Islet of Langerhans (tissue), 1 donor: ENCODE results near the gene CA9.
"Not testable (repeated sequence)": the region's sequence is repeated elsewhere in the genome, so short reads cannot be mapped to it uniquely, and the experiment has no call there.

Experiments used
- FAIRE-seq: peaks from one replicate; lab custom pipeline; 2011; peaks lifted over from hg19 to GRCh38; lab: Jason Lieb, UNC

Gene CA9

DNA sequence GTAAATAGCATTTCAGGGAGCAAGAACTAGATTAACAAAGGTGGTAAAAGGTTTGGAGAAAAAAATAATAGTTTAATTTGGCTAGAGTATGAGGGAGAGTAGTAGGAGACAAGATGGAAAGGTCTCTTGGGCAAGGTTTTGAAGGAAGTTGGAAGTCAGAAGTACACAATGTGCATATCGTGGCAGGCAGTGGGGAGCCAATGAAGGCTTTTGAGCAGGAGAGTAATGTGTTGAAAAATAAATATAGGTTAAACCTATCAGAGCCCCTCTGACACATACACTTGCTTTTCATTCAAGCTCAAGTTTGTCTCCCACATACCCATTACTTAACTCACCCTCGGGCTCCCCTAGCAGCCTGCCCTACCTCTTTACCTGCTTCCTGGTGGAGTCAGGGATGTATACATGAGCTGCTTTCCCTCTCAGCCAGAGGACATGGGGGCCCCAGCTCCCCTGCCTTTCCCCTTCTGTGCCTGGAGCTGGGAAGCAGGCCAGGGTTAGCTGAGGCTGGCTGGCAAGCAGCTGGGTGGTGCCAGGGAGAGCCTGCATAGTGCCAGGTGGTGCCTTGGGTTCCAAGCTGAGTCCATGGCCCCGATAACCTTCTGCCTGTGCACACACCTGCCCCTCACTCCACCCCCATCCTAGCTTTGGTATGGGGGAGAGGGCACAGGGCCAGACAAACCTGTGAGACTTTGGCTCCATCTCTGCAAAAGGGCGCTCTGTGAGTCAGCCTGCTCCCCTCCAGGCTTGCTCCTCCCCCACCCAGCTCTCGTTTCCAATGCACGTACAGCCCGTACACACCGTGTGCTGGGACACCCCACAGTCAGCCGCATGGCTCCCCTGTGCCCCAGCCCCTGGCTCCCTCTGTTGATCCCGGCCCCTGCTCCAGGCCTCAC, at the start of gene CA9:
Gene CA9 (plus strand): TSS at position 797 of the 893 bp plus-strand sequence. CDS start 32 bp downstream, at position 829.
- no peak for FAIRE-seq

DNA sequence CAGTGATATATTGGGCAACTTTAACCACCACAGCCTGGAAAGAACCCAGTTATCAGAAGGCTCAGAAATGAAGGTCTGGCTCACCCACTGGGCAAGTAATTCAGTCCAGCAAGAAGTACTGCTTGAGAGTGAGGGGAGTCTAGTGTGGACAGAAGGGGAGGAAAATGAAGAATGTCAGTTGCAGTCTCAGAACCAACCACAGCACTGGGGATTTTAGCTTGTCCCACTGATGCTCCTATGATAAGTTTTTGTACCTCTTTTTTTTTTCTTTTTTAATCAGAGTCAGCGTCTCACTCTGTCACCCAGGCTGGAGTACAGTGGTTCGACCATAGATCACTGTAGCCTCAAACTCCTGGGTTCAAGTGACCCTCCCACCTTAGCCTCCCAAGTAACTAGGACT, 46.2 kb upstream of the CA9 start:
- no peak for FAIRE-seq

DNA sequence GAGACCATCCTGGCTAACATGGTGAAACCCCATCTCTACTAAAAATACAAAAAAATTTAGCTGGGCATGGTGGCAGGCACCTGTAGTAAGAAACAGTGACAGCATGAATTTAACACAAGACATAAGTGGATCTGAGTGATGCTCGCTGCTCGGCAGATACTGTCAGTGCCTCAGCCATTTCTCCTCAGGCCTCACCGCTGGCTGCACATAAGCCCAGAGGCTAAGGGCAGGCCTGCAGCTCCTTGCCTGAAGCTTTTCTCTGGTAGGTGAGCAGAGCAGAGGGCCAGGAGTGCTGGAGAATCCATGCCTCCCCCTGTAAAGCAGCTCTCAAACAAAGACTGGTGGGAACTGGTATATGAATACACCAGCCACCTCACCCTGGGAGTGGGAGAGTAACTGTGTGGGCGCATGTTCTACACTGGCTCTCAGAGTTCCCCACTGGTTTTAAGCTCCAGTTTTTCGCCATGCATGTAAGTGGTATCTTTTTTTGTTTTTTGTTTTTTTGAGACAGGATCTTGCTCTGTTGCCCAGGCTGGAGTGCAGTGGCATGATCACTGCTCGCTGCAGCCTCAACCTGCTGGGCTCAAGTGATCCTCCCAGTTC, 45.2 kb upstream of the CA9 start:
- no peak for FAIRE-seq

DNA sequence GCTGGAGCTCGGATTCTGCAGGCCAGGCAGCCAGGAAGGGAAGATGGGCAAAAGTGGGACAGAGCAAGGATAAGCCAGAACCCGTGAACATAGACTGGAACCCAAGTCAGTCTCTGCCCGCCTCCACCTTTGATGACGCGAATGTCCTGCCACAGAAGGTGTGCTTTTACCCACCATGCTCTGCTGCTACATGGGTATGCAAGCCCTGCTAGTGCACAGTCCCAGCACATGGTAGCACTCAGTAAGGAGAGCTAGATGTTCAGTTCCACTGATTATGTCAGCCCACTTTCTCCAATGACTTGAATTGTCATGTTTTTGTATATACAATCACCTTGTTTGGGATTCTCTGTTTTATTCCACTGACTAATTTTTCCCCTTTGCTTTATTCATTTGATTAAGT, 44.1 kb upstream of the CA9 start:
- FAIRE-seq: no peak

DNA sequence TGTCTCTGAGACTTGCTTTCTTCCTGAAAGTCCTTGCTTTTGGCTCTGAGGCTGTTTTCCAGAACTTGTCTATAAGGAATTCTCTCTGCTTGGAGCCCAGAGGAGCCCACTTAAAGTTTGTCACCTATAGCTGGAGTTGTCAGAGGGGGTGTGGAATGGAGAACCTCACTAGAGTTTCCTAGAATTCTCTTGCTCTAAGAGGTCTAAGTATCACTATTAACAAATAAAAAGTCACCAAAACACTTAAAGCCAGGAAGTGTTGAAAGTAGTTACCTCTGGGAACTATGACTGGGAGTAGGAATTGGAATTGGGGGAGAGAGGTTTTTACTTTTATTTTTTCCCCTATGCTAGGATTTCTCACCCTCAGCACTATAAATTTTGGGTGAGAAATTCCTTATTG, 38.0 kb upstream of the CA9 start:
- no peak for FAIRE-seq

DNA sequence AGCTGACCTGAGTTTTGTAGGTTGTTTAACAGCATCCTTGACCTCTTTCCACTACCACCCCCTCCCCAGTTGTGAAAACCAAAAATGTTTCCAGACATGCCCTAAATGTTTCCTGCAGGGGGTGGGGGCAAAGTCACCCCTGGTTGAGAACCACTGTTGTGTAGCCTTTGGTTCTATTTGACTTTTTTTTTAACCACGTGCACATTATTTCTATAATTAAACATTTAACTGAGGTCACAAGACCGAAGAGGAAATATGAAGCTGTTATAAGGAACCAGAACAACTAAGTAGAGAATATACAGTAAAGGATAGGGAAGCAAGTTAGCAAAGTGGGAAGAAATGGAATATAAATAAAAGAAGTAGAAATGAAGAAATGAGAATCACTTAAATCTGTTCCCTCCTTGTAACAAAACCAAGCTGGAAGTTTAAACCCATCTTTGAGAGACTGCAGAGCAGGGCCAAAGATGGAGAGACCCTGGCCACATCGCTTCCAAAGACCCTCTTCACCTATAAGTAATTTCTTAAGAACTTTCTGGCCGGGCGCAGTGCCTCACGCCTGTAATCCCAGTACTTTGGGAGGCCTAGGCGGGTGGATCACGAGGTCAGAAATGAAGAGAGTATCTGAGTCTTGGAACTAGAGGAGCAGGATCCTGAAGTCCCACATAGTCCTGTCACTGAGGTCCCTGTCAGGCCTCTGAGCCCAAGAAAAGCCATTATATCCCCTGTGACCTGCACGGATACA, 37.4 kb upstream of the CA9 start:
- FAIRE-seq: no peak

DNA sequence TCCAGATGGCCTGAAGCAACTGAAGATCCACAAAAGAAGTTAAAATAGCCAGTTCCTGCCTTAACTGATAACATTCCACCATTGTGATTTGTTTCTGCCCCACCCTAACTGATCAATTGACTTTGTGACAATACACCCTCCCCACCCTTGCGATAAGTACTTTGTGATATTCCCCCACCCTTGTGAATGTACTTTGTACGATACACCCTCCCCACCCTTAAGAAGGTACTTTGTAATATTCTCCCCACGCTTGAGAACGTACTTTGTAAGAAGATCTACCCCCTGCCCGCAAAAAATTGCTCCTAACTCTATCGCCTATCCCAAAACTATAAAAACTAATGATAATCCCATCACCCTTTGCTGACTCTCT, 36.9 kb upstream of the CA9 start:
- not testable (repeated sequence) for FAIRE-seq

DNA sequence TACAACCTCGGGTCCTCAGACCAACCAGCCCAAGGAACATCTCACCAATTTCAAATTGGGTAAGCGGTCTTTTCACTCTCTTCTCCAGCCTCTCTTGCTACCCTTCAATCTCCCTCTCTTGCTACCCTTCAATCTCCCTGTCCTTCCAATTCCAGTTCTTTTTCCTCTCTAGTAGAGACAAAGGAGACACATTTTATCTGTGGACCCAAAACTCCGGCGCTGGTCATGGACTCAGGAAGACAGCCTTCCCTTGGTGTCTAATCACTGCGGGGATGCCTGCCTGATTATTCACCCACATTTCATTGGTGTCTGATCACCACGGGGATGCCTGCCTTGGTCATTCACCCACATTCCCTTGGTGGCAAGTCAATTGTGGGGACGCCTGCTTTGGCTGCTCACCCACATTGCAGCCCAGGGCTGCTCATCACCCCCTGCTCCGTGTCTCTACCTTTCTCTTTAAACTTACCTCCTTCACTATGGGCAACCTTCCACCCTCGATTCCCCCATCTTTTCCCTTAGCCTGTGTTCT, 36.2 kb upstream of the CA9 start:
- not testable (repeated sequence) for FAIRE-seq

DNA sequence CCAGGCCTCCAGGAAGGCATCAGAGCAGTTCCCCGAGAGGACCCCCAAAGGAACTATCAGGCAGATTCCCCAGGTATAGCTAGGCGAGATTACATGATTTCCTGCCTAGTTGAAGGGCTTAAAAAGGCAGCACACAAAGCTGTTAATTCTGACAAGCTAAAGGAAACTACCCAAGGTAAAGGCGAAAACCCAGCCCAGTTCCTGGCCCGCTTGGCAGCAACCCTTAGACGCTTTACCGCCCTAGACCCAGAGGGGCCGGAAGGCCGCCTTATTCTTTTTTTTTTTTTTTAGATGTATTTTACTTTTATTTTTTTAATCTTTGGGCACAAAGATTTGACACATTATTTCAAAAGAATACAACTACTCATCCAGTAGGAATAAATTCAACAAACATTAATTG, 35.0 kb upstream of the CA9 start:
- not testable (repeated sequence) for FAIRE-seq

DNA sequence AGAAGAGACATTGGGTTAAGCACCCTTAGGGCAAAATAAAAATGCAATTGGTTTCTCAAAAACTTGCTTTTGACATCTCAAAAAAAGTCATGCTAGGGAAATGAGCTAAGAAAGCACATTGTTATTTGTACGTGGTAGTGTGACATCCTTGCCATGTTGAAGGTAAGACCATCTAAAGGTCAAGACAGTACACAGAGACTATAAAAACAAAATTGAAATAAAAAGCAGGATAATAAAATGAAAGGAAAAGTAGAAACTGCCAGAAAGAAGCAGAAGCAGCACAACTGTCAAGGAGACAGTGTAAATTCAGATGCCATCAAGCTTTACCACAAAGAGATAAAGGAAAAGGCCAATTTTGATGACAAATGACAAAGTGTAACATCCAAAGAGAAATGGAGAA, 34.5 kb upstream of the CA9 start:
- FAIRE-seq: not testable (repeated sequence)

DNA sequence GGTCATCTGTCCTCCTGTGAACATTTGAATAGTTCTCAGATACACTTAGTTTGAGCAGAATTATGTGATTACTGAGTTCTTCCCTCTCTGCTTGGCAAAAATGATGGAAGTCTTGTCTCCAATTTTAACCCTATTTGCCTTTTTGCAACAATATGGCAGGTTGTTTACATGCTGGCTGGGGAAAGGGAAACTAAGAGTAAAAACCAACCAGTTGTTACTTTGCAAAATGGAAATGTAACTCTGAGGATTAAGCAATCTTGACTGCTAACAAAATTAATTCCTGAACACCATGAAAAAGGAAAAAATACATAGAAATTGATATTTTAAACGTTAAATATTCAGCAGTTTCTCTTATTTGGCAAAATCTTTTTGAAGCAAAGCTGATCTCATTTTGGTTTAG, 34.1 kb upstream of the CA9 start:
- FAIRE-seq: no peak

DNA sequence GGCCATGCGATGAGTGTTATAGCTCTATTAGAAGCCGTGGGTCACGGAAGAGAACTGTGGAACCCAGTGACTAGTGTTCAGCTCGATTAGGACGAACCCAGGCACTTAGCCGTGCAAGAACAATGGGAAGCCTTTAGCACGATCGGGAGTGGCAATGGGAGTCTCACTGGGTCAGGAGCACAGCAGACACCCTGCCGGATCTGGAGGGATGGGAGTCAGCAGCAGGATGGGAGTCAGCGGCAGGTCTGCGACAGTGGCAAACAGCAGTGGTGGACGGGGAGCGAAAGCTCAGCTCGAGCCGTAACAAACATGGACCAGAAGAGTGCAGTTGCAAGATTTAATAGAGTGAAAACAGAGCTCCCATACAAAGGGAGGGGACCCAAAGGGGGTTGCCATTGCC, 33.3 kb upstream of the CA9 start:
- not testable (repeated sequence) for FAIRE-seq

DNA sequence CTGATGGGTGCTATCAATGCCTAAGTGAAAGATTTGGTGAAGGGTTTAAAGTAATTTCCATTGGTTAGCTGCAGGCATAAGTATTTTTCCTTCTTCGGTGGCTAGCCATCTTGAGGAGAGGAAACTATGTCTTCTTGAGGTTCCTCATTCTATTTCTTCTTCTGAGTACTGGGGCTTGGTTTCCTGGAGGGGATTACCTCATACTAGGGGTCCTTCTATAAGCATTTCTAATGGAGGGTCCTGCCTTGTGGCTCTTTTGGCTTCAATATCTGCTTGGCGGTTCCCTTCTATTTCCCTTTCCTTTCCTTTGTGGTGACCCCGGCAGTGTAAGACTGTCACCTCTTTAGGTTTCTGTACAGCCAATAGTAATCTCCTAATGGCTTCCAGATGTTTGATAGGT, 32.2 kb upstream of the CA9 start:
- FAIRE-seq: not testable (repeated sequence)

DNA sequence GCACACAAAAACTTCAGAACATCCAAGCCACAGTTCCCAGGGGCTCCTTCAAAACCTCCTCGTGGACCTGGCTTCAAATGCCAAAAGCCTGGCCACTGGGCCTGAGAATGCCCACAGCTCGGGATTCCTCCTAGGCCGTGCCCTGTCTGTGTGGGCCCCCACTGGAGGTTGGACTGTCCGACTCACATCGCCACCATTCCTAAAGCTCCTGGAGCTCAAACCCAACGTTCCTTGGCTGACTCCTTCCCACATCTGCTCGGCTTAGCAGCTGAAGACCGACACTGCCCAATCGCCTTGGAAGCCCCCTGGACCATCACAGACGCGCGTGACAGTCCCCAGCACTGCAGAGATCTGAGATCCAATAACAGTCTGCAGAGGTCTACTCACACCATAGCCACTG, 30.7 kb upstream of the CA9 start:
- no peak for FAIRE-seq

DNA sequence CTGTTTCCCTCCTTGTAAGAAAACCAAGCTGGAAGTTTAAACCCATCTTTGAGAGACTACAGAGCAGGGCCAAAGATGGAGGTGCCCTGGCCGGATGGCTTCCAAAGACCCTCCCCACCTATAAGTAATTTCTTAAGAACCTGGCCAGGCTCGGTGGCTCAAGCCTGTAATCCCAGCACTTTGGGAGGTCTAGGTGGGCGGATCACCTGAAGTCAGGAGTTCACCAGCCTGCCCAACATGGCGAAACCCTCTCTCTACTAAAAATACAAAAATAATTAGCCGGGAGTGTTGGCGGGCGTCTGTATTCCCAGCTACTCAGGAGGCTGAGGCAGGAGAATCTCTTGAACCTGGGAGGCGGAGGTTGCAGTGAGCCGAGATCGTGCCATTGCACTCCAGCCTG, 28.0 kb upstream of the CA9 start:
- not testable (repeated sequence) for FAIRE-seq

DNA sequence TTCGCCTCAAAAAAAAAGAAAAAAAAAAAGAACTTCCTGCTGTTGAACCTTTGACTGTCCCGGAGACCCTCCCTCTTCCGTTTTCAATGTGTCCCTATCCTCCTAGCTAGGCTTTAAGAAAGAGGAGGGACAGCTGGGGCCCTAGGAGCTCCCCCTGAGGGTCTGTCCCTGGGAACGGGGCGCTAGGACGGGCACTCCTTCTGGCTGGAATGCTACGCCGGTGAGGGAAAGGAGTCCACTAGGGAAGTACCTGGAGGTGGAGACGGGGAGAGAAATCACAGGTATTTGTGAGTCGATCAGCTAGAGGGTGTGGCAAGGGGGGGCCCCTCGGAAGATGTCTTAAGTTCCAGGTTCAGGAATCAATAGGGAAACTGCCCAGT, 27.6 kb upstream of the CA9 start:
- no peak for FAIRE-seq

DNA sequence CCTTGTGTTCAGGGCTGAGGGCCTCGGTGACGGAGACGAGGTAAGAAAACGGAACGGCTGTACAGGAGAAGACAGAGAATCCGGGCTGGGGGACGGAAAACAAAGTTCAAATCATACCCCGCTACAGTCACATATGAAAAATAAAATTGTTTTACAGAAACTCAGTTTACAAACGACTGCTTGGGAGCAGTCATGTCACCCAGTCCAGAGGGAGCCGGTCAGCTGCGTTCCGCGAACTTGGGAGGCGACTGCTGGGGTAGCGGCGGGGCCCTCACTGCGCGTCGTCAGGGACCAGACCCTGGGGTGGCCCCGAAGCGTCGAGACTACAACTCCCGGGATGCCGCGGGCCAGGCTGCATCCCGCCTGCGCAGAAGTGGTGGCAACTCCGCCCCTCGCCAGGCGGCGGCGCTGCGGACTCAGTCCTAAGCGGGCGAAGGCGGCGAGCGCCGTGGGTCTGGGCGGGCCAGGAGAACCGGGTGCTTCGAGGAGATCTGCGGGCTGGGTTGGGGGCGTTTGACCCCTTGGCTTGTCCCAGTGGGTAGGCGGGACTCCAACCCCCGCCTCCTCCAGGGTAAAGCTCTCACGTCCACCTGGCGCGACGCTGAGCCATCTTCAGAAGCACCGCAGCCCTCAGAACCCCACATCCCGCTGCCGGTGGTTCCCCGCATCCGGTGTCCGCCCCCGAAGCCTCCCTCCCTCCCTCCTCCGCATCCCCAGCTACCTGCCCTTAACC, 27.0 kb upstream of the CA9 start:
- no peak for FAIRE-seq

DNA sequence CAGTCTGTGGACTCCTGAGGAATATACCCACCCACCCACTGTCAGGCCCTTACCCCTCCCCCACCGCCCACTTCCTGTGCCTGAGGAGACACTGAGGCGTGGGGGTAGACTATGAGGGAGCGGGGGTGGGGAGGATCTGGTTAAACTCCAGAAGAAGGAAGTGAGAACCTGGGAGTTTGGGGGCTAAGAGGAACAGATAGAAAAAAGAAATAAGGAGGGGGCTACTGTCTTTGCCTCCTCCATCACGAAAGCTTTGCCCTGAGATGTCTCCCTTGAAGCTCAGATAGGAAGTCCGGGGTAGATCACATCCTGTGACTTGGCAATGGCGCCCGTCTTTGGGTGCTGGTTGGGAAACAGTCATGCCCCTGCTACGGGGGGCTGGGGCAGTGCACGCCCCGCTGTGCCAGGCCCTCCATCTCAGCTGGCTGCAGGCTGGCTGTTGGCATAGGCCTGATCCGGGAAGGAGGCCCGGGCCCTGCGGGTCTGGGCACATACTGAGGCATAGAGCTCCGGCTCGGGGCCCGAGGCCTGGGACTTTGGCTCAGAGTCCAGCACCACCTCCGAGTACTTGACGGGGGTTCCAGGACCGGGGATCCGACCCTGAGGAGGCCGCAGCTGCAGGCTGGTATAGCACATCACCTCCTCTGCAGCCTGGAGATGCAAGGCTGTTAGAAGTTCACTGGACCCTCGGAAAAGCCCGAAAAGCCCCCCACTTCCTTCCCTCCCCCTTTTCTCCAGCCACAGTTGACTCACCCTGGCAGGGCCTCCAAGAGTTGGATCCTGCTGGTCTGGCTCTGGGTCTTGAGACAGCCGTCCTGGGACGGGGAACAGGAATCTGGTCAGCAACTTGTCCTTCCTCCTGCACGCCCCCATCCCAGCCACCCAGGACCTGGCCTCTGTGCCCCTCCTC, 24.0 kb upstream of the CA9 start:
- FAIRE-seq: no peak

DNA sequence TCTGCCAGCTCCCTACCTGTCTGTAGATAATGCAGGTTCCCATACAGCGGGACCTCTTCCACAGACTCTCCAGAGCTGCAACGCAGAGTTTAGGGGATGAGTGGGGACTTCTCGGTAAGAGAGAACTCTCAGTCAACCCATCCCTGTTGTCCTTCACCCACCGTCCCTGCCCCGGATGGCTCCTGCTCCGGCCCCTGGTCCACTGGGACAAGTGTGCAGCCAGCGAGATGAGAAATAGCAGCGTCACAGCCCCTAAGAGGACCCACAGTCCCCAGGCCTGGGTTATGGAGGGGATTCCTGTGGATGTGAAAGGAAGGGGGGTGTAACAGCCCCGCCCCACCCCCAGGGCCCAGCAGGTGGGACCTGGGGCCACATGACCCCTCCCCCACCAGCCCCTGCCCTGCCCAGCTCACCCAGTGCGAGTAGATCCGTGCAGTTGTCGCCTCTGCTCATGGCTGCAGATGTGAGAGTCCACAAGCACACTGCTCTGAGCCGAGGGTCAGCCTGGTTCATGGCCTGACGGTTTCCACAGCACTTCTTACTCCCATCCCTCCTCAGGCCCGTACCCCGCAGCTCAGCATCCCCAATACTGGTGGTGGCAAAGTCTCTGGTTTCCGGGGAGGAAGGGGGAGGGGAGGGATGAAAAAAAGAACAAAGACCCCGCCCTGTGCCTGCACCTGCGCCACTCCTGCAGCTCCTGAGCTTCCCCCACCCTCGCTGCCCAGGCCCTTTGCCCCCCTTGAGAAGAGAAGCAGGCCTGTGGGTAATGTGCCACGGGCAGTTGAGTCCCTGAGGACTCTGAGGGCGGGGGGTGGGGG, 23.2 kb upstream of the CA9 start, which contains the start of gene SIT1:
Gene SIT1 (minus strand): TSS at position 591 of the 818 bp plus-strand sequence. CDS start 78 bp downstream, at position 513.
- no peak for FAIRE-seq
